ENCODE results near the gene C12orf76. TPM values are rescaled to one million over a fixed set of nuclear protein-coding genes. Genes with fewer than 3 reads are reported as not detected.

Gene C12orf76
- total and polyA plus RNA-seq, 2 of the 13 experiments (the other 11 are each of a cell fraction or from before 2014, with no cell fraction given) = 15.8 to 38.4 TPM

GRCh38 chr12:109995686-109996482 is 52.4 kb downstream of the C12orf76 start, which contains the start of gene GIT2 (continued):
- no peak for TF ChIP-seq STAT6 (CRISPR knock-in tag; IDR thresholded peaks at IDR 0.05; ENCODE audit: borderline replicate concordance)
- TF ChIP-seq GLMP (CRISPR knock-in tag; IDR thresholded peaks at IDR 0.05; ENCODE audit: borderline replicate concordance) = no peak
- TF ChIP-seq, protein P1, sequence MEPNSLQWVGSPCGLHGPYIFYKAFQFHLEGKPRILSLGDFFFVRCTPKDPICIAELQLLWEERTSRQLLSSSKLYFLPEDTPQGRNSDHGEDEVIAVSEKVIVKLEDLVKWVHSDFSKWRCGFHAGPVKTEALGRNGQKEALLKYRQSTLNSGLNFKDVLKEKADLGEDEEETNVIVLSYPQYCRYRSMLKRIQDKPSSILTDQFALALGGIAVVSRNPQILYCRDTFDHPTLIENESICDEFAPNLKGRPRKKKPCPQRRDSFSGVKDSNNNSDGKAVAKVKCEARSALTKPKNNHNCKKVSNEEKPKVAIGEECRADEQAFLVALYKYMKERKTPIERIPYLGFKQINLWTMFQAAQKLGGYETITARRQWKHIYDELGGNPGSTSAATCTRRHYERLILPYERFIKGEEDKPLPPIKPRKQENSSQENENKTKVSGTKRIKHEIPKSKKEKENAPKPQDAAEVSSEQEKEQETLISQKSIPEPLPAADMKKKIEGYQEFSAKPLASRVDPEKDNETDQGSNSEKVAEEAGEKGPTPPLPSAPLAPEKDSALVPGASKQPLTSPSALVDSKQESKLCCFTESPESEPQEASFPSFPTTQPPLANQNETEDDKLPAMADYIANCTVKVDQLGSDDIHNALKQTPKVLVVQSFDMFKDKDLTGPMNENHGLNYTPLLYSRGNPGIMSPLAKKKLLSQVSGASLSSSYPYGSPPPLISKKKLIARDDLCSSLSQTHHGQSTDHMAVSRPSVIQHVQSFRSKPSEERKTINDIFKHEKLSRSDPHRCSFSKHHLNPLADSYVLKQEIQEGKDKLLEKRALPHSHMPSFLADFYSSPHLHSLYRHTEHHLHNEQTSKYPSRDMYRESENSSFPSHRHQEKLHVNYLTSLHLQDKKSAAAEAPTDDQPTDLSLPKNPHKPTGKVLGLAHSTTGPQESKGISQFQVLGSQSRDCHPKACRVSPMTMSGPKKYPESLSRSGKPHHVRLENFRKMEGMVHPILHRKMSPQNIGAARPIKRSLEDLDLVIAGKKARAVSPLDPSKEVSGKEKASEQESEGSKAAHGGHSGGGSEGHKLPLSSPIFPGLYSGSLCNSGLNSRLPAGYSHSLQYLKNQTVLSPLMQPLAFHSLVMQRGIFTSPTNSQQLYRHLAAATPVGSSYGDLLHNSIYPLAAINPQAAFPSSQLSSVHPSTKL (CRISPR knock-in tag; IDR thresholded peaks at IDR 0.05) = no peak
- TF ChIP-seq DRAP1 (CRISPR knock-in tag; IDR thresholded peaks at IDR 0.05) = 0 out of 2 replicates have a peak, but pooled peaks have one; percentile 22
- TF ChIP-seq RXRB (CRISPR knock-in tag; IDR thresholded peaks at IDR 0.05; ENCODE audit: borderline replicate concordance) = peak; percentile 46; the same call in 1 of the 2 replicates
- TF ChIP-seq HOXA5 (CRISPR knock-in tag; IDR thresholded peaks at IDR 0.05) = peak; percentile 47; the same call in 1 of the 2 replicates
- TF ChIP-seq NFATC3 (CRISPR knock-in tag; IDR thresholded peaks at IDR 0.05) = 0 out of 2 replicates have a peak, but pooled peaks have one; percentile 27
- TF ChIP-seq PITX1 (CRISPR knock-in tag; IDR thresholded peaks at IDR 0.05) = no peak; the same call in 1 of the 2 replicates
- no peak for TF ChIP-seq ZNF296 (CRISPR knock-in tag; conservative IDR thresholded peaks at IDR 0.05)
- TF ChIP-seq RNF2 (conservative IDR thresholded peaks at IDR 0.05; ENCODE audit: low read depth) = no peak
- peak; percentile 83 for TF ChIP-seq ZNF430 (CRISPR knock-in tag; IDR thresholded peaks at IDR 0.05)
- no peak for TF ChIP-seq ZNF670 (CRISPR knock-in tag; IDR thresholded peaks at IDR 0.05; ENCODE audit: borderline replicate concordance)
- TF ChIP-seq ZNF614 (CRISPR knock-in tag; IDR thresholded peaks at IDR 0.05; ENCODE audit: borderline replicate concordance) = peak; percentile 31; the same call in 1 of the 2 replicates
- no peak for TF ChIP-seq JUNB (CRISPR knock-in tag; IDR thresholded peaks at IDR 0.05; ENCODE audit: borderline replicate concordance)
- TF ChIP-seq ZNF777 (CRISPR knock-in tag; IDR thresholded peaks at IDR 0.05) = peak; percentile 91
- peak; percentile 75; the same call in 1 of the 2 replicates for TF ChIP-seq GFI1 (CRISPR knock-in tag; IDR thresholded peaks at IDR 0.05; ENCODE audit: borderline replicate concordance)
- no peak for TF ChIP-seq NFYC (CRISPR knock-in tag; IDR thresholded peaks at IDR 0.05)
- no peak for TF ChIP-seq ARID2 (CRISPR knock-in tag; IDR thresholded peaks at IDR 0.05; ENCODE audit: borderline replicate concordance)
- no peak for TF ChIP-seq POLR2AphosphoS2 (IDR thresholded peaks at IDR 0.05; ENCODE audit: low read depth, low read length)

Measured in HepG2 (cell line).